NCI-H524 (cell line): ENCODE measurements around the gene LMO1.

Experiments used
- DNase-seq, 2 experiments: peaks; one replicate each; lab custom pipeline; 2025; lab: John Stamatoyannopoulos, UW

The LMO1 gene

DNA sequence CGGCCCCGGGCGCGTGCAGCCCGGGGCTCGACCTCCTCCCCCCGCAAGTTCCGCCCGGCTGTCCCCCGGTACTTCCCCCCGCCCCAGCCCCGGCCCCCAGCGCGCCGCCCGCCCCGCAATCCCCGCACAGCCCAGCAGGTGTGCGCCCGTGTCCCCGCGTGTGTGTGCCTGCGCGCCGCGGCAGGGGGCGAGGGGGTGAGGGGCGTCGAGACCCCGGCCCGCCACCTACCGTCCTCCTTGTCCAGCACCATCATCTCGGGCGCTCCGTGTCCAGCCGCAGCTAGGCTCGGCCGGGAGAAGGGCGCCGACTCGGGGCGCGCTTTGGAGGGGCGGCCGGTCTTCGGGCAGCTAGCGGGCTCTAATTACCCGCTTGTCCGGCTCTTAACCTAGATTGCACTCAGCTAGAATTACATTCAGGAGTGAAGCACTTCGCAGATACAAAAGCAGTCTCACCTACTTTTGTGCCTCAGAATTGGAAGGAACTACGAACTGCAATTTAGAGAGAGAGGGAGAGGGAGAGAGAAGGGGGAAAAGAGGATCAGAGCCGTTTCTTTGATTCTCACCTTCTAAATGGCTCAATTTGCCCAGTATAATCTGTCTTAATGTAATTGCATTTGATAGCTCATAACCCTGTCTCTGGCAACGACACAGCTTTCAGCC lies 439 bp downstream of the LMO1 start:
- peak in 1 of 2 experiments; percentile 52 for DNase-seq

- peak; percentile 29 to 34 for DNase-seq
These were observed 1.0 kb downstream of the LMO1 start for GRCh38 chr11:8262552-8263108.

DNA sequence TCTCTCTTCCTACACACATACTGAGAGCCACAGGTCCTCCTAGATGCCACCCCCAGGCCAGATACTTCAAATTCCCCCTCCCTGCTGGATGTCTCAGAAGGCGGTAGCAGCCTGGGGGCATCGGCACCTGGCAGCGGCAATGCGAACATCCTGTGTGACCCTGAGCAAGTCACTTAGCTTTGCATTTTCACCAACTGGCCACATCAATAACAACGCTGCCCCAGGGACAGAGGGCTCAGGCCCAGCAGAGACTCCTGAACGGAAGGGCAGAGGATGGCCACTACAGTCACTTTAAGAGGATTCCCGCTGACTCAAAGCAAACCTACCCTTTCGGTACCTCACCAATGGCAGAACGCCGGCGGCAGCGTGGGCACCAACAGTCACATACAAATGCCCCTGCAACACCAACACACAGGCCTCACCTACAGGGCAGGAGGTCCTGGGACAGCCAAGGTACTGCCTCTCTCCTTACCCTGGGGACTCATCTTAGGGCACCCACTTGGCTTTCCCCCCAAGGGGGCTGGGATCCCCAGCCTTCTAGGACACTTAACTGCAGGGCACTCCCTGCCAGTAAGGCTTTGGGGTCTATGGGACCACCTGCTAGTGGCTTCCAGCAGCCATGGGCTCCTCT lies 1.6 kb downstream of the LMO1 start:
- peak; percentile 18 to 33 for DNase-seq

- DNase-seq: no peak
These were observed 2.4 kb downstream of the LMO1 start for GRCh38 chr11:8261291-8261690.

- DNase-seq: peak; percentile 72 to 74
These were observed 3.3 kb downstream of the LMO1 start for GRCh38 chr11:8260202-8260966.

DNA sequence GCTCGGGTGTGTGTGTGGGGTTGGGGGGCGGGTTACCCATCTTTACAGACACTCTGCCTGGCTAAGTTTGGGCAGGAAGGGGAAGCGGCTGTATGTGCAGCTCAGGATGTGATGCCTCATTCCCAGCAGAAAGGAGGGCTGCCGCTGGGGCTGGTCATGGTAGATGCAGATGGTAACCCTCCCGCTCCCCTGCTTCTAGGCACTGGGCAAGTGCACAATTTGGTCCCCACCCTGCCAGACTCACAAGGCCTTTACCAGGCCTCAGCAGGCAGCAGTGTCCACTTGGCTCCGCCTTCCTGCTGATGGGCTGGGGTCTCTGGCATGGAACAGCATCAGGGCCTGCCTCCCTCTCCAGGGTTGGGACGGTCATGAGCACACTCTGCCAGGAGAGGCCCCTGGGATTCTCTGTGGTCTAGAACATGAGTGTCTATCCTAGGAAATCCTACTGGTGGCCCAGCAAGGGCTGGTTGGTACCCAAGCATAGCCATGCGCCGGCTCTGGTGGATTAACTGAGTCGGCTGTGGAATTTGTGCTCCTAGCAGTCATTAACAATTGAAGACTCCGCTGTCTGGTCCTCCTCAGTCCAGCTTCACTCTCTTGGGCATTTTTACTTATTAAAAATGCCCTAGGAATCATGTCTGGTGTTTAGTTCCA lies 4.2 kb downstream of the LMO1 start:
- no peak for DNase-seq

DNA sequence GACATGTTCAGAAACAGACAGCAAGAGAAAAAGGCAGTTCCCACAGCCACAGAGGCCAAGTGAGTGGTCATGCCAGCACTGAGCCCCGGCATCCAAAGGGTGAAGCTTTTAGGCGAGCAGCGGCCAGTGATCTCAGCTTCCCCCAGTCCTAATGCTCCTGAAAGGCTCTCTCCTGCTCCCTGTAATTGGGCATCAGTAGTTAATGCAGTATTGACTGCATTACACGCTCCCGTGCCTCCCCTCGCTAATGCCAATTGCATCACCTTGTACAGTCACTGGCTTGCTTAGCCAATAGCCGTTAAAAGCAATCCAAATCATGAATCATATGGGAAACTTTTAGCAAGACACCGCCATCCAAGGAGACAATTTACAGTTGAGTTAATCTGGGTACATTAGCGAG lies 4.9 kb downstream of the LMO1 start:
- DNase-seq: no peak

- DNase-seq: peak in 1 of 2 experiments; percentile 10
These were observed 5.4 kb downstream of the LMO1 start for GRCh38 chr11:8258289-8258688.

DNA sequence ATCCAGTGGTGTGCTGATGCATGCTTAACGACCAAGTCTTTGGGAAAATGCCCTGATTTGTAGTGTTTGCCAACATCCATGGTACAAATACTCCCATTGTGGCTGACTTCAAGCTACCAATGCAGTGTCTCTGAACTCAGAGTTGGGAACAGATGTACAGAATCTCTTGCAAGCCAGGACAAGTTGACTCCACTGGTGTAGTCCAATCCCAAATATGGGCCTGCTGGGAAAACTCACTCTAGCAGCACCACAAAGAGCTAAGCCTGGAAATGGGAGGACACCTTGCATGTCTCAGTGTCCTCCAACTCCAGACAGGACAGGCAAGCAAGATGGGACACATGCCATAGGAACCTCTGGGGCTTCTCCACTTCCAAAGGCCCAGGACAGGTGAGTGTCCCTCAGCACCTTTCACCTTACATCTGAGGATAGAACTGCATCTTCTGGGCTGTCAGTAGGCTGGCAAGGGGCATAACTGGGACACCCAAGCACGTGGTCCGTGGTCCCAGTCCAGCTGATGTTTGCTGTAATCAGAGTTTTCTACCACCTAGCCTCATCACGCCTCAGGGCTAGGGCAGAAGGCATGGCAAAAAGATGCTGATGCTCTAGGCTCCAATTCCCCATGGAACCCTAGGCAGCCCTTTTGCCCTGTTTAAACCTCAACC lies 6.5 kb downstream of the LMO1 start:
- DNase-seq: no peak

DNA sequence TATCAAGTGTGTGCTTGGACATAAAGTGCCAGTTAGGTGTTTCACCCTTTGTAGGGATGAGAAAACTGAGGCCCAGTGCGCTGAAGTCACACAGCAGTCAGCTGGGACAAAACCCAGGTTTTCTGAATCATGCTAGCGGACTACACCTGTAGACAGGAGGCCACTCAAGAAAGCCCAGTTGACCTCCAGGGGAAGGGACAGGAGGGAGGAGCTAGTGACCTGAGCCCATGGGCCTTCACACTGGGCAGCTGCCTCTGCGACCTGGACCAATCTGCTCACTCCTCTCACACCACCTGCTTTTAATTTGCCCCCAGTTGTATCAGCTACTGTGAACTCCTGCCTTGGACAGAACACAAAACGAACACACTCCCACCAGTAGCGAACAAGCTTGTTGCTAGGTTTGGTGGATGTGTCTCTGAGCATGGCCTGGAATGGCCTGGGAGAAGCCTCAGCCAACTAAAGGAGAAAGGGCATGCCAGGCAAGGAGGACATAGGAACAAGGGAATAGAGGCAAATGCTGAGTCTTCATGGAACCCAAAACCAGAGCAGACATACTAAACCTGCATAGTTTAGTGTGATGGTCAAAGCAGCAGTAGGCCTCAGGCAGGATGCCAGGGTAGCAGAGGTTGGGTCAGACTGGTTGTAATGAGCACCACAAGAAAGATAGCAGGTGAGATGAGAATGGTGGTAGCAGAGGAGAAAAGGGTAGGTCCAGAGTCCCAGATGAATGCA lies 7.2 kb downstream of the LMO1 start:
- DNase-seq: no peak

DNA sequence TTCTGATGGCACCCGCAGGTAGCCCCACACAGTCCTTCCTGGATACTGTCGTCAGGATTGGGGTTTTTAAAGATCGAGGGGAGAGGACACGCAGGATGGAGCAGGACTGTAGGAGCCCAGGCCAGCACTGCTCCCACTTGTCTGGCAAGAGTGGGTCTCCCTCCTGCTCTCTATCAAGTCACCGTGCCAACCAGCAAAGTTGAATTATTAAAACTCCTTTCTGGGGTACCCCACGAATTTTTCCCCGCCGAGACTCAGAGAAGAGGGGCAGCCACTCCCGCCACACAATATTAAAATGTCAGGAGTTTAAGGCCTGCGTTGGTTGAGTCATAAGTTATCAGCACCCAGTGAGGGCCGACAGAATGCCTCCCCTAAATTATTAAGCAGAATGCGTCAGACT lies 10.1 kb downstream of the LMO1 start:
- DNase-seq: no peak

DNA sequence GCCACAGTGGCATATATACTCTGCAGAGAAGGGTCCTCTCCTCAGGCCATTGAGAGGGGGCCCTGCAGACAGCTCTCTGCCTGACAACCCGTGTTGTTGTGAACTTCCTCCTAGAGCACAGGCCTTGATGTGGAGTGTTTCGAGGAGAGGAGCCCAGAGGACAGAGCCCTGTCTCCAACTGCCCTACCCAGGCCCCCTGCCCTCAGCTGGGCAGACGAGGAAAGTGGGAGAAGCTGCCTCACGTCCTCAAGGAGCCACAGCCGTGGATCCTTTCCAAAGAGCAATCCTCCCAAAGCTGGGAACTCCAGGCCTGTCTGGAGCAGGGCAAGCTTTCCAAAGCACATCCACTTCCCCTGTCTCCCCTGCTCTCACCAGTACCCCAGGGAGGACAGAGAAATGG lies 10.7 kb downstream of the LMO1 start:
- DNase-seq: no peak

GRCh38 chr11:8252388-8252787 lies 11.3 kb downstream of the LMO1 start:
- no peak for DNase-seq

DNA sequence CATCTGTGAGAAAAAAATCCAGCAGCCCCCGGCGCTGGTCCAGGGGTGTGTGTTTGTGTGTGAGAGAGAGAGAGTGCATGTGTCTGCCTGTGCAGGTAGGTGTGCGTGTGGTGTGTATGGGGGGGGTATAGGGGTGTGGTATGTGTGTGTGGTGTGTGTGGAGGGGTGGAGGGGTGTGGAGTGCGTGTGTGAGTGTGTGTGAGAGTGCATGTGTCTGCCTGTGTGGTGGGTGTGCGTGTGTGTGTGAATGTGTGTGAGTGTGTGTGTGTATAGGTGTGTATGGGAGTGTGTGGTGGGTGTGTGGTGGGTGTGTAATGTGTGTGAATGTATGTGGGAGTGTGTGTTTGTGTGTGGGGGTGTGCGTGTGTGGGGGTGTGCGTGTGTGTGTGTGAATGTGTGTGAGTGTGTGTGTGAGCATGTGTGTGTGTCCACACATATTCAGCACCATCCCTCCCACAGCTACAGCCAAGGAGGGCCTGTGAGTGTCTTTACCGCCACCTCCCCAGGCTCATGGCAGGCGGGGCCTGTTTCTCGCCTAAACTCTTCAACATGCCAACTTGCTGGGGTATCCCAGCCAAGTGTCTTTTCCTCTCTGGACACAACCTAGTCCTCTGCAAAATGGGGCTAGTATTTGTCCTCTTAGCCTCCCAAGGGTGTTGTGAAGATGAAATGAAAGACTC lies 11.9 kb downstream of the LMO1 start:
- DNase-seq: no peak

DNA sequence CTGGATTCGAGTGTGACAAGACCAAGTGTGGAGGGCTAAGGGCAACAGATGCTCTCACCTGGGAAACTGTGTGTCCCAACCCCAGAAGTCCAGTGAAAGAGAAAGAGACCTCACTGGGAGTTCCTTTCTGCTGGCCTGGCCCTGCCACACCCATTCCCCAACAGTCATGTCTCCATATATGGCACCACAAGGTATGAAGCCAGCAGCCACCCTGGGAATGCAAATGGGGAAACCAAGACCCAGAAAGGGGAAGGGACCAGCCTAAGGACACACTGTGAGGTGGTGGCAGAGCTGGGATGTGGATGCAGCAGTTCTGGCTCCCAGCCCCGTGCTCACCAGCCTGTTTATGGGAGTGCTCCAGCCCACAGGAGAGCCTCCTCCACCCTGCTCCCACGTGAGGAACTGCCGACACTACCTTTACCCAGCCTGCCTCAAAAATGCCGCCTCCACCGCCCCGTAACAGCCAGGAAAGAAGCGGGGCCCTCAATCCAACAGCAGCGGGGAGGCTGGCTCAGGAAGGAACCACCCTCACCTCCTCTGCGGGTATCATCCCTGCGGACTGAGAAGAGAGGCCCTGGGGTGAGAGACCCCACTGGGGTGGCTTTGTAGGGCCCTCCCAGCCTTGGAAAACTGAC lies 12.6 kb downstream of the LMO1 start:
- DNase-seq: no peak

DNA sequence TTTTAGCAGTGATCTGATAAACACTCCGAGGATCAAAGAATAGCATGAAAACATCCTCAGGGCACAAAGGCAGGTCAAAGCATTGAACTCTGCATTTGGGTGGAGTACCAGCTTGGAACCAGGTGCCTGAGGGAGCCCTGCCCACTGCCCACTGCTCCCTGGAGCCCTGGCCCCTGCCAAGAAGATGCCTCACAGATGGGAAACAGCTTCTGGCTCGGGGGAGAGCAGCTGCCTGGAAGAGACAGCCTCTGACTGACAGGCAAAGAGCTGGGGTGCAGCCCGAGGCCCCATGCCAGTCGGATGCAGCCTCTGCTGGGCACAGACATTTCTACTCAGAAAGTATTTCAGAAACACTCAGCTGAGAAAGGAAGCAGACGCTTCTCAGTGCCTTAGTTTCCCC lies 13.2 kb downstream of the LMO1 start:
- peak in 1 of 2 experiments; percentile 47 for DNase-seq

DNA sequence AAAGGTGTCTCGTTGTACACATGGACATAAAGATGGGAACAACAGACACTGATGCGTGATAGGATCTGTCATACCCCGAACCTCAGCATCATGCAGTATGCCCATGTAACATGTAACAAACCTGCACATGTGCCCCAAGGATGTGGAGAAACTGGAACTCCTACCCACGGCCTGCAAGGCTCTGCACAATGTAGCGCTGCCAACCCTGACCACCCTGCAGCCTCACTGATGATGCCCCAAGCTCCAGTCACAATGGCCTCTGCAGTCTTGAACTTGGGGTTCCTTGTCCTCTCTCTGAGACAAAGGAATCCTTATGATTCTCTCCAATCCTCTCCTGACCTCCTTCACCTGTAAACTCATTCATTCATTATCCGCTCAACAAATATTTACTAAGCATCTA lies 14.2 kb downstream of the LMO1 start:
- no peak for DNase-seq

DNA sequence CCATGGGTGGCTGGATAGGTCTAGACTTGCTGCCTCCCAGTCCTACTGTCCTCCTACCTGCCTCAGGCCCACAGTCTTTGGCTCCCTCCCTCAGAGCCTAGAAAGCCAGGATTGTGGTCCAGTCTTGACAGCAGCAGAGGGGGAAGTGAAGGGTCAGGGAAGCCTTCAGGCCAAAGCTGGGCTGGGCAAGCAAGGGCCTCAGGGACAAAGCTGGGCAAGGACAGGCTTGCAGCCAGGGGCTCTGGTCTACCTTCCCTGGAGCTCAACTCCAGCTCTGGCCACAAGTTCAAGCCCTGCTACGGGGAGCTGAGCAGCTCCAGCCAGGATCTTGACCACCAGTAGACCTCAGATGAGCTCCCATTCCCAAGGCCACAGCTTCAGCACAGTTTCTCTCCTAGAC lies 14.9 kb downstream of the LMO1 start:
- DNase-seq: no peak

DNA sequence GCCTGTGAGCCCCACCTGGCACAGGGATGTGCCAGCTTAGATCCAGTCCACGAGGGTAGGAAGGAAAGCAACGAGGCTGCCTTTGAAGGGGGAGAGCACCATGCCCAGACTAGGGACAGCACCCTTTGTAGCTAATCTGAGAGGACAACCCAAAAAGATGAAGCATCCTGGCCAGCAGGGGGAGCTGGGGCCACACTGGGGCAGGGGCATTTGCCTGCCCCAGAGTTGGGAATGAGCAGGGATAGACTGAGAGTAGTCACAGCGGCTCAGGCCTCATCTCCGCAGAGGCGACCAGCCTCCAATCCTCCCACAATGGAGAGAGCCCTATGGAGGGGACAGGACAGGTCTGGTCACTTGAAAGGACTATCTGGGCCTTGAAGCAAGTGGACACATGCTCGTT lies 16.4 kb downstream of the LMO1 start:
- no peak for DNase-seq

GRCh38 chr11:8243458-8243857 lies 20.2 kb downstream of the LMO1 start:
- peak; percentile 51 to 86 for DNase-seq
